Measurements from ENCODE around the gene NID2.
A peak's percentile ranks its signal among the peaks of the same experiment; 100 is the strongest.

Gene NID2

DNA sequence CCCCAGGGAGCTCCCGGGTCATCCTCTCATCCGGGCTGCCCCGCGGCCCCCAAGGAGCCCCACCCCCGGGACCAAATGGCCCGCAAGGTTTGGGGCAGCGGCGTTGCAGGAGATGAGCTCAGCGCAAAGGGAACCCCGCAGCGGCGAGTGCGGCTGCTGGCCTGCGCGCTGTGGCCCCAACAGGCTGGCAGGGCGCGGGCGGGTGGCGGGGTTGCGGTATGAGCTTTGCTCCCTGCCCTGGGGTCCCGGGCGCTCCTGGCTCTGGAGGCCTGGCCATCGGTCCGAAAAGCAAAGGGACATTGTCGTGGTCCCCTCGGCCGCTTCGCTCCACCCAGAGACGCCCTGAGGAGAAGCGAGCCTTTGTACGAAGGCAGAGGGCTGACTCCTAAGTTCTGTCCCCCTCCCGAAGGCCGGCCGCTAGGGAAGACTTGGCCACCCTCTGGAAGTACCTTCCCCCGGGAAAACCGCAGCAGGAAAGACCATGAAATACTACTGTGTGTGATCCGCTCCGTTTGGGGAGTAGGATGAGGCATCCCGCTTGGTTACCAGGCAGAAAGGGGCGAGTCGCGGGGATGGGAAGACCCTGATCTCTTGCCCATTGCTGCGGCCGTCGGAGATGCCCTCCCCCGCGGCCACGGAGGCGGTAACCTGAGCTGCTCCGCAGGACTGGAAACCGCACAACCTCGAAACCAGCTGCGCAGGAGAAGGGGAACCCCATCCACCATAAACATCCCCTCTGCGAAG, 620 bp upstream of the NID2 start:
- peak; percentile 58 for DNase-seq (ENCODE audit: low read depth)
- TF ChIP-seq, protein P1, sequence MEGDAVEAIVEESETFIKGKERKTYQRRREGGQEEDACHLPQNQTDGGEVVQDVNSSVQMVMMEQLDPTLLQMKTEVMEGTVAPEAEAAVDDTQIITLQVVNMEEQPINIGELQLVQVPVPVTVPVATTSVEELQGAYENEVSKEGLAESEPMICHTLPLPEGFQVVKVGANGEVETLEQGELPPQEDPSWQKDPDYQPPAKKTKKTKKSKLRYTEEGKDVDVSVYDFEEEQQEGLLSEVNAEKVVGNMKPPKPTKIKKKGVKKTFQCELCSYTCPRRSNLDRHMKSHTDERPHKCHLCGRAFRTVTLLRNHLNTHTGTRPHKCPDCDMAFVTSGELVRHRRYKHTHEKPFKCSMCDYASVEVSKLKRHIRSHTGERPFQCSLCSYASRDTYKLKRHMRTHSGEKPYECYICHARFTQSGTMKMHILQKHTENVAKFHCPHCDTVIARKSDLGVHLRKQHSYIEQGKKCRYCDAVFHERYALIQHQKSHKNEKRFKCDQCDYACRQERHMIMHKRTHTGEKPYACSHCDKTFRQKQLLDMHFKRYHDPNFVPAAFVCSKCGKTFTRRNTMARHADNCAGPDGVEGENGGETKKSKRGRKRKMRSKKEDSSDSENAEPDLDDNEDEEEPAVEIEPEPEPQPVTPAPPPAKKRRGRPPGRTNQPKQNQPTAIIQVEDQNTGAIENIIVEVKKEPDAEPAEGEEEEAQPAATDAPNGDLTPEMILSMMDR (conservative IDR thresholded peaks at IDR 0.05; ENCODE audit: control insufficient read depth, insufficient read depth, low read depth, low read length), result no peak
- peak overlapping the region; percentile 87 for H3K4me3 ChIP-seq (ENCODE audit: control insufficient read depth, low read depth, low read length)

DNA sequence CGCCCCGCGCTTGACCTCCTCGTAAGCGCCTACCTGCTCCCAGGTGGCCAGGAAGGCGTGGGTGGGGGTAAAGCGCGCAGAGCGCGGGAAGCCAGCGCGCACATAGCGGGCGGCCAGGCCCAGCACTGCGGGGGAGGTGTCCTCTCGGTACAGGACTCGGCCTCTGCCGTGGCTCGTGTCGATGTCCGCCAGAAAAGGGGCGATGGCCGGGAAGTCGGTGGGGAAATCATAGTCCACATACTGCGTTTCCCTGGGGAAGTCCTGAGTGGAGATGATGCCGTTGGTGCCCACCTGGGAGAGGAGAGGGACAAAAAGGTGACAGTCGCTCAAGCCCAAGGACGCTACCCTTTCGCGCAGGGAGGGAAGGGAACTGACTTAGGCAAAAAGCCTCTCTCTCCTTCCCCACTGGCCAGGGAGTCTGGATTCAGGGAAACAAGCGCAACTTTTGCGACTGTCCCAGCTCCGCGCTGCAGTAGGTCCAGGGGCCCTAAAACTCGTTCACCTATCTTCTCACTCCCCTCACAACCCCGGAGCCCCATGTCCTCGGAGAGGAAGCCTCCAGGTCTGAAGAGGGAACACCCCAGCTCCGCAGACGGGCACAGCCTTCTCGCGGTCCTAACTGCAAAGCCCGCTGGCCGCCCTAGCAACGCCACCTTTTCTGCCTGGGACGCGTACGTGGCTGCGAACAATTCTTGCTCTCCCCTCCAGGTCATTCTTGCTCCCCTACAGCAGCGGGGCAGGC, 815 bp downstream of the NID2 start:
- peak overlapping the region; percentile 87 for H3K4me3 ChIP-seq (ENCODE audit: control insufficient read depth, low read depth, low read length)
- peak; percentile 39 for DNase-seq (ENCODE audit: low read depth)
- TF ChIP-seq, protein P1 (conservative IDR thresholded peaks at IDR 0.05; ENCODE audit: control insufficient read depth, insufficient read depth, low read depth, low read length), result no peak

DNA sequence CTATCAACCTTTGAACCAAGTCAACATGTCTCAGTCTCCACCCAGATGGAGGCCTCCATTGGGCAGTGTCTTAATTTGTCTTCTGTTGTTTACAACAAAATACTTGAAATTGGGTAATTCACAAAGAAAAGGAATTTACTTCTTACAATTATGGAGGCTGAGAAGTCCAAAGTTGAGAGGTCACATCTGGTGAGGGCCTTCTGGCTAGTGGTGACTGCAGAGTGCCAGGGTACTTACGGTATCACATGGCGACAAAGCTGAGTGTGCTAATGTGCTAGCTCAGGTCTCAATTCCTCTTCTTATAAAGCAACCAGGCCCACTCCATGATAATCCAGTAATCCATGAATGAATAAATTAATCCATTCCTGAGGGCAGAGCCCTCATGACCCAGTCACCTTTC, 4.7 kb downstream of the NID2 start:
- DNase-seq (ENCODE audit: low read depth), result no peak
- TF ChIP-seq, protein P1 (conservative IDR thresholded peaks at IDR 0.05; ENCODE audit: control insufficient read depth, insufficient read depth, low read depth, low read length), result no peak
- no peak overlapping the region for H3K4me3 ChIP-seq (ENCODE audit: control insufficient read depth, low read depth, low read length)

DNA sequence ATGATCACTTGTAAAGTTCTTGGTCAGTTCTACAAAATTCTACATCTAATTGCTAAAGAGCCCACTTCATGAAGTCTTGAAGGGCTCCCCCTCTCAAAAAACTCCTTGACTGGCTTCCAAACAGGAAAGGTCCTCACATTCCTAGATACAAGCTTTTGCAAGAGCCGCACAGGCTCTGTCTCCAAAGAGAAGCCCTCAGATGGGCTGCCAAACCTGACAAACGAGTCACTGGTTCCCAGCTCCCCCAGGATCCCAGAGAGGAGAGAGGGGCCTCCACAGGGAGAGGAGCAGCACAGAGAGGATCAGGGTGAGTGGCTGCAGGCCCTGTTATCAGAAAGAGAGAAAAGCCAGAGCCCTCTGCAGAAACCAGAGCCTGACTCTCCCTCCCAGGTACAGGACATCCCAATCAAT, 5.8 kb downstream of the NID2 start:
- no peak overlapping the region for H3K4me3 ChIP-seq (ENCODE audit: control insufficient read depth, low read depth, low read length)
- DNase-seq (ENCODE audit: low read depth), result peak; percentile 34
- TF ChIP-seq, protein P1 (conservative IDR thresholded peaks at IDR 0.05; ENCODE audit: control insufficient read depth, insufficient read depth, low read depth, low read length), result no peak

DNA sequence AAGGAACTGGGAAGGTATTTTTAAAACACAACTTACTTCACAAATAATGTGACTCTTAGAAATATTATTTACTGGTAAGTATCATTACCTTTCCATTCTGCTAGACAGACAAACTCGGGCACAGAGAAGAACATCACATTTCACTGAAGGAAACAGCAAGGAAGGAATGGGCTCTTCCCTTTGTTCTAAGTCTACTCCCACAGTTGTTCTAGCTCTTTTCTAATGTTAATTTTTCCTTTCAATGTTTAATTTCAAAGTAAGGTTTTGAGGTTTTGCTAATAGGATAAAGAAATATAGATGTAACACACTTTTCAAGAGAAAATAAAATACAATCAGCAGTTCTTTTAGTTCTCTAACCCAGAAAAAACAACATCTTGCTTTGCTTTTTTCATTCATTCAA, 7.0 kb downstream of the NID2 start:
- DNase-seq (ENCODE audit: low read depth), result no peak
- H3K4me3 ChIP-seq (ENCODE audit: control insufficient read depth, low read depth, low read length), result no peak overlapping the region
- TF ChIP-seq, protein P1 (conservative IDR thresholded peaks at IDR 0.05; ENCODE audit: control insufficient read depth, insufficient read depth, low read depth, low read length), result no peak

DNA sequence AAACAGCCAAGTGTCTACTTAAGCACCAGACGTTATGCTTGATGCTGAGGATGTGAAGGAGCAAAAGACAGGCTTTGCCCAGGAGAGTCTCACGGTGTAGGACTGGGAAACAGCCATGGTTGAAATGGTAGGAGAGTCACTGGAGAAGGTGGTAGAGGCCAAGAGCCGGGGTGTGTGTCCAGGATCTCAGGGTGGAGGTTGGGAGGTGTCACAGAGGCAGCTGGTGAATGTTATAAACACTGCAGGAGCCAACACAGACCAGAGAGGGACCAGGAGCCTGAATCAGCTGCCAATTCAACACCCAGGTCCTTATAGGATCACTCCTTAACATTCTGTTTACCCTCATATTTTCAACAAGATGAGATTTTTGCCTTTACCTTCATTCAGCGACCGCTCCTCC, 7.5 kb downstream of the NID2 start:
- TF ChIP-seq, protein P1 (conservative IDR thresholded peaks at IDR 0.05; ENCODE audit: control insufficient read depth, insufficient read depth, low read depth, low read length), result no peak
- no peak for DNase-seq (ENCODE audit: low read depth)
- no peak overlapping the region for H3K4me3 ChIP-seq (ENCODE audit: control insufficient read depth, low read depth, low read length)
